Astrocyte (in vitro differentiated cells and primary cell): Measurements from ENCODE around the gene FAM210B. TPM values are rescaled to one million over a fixed set of nuclear protein-coding genes. Genes with fewer than 3 reads are reported as not detected.
"Not testable (repeated sequence)": the region's sequence is repeated elsewhere in the genome, so short reads cannot be mapped to it uniquely, and the experiment has no call there.

Experiments
- DNase-seq: peaks from one replicate; pipeline ENCODE4 v3.0.0-alpha.2; 2010; ENCODE audit warnings: low read depth
- FAIRE-seq: peaks from 2 replicates; lab custom pipeline; 2011; peaks lifted over from hg19 to GRCh38; lab: Jason Lieb, UNC
- H2AFZ ChIP-seq: 2 replicates; pipeline ENCODE4 v1.6.0; 2012; ENCODE audit warnings: low read depth, low read length, inconsistent platforms
- H3K27ac ChIP-seq: 2 replicates; pipeline ENCODE4 v1.5.1; 2011; ENCODE audit warnings: low read depth, low read length, inconsistent platforms
- H3K27me3 ChIP-seq: 2 replicates; pipeline ENCODE4 v1.6.0; 2011; ENCODE audit warnings: low read length, inconsistent platforms; ENCODE audit not compliant: insufficient read depth
- H3K36me3 ChIP-seq: 2 replicates; pipeline ENCODE4 v1.5.1; 2011; ENCODE audit warnings: low read length, inconsistent platforms; ENCODE audit not compliant: insufficient read depth
- H3K4me1 ChIP-seq: 2 replicates; pipeline ENCODE4 v1.5.1; 2011; ENCODE audit warnings: low read length, inconsistent platforms; ENCODE audit not compliant: insufficient read depth
- H3K4me2 ChIP-seq: 2 replicates; pipeline ENCODE4 v1.6.0; 2012; ENCODE audit warnings: low read length, inconsistent platforms
- H3K4me3 ChIP-seq: 2 replicates; pipeline ENCODE4 v1.5.1; 2011; ENCODE audit warnings: low read depth, mild to moderate bottlenecking, low read length, inconsistent platforms; ENCODE audit not compliant: insufficient read depth
- H3K79me2 ChIP-seq: 2 replicates; pipeline ENCODE4 v1.6.0; 2012; ENCODE audit warnings: mild to moderate bottlenecking, low read length, inconsistent platforms; ENCODE audit not compliant: insufficient read depth
- H3K9ac ChIP-seq: 2 replicates; pipeline ENCODE4 v1.6.0; 2012; ENCODE audit warnings: mild to moderate bottlenecking, low read length, inconsistent platforms
- H3K9me3 ChIP-seq: 2 replicates; pipeline ENCODE4 v1.5.1; 2012; ENCODE audit warnings: low read depth, mild to moderate bottlenecking, low read length, inconsistent platforms; ENCODE audit not compliant: insufficient read depth
- H4K20me1 ChIP-seq: 2 replicates; pipeline ENCODE4 v1.6.0; 2012; ENCODE audit warnings: low read length, inconsistent platforms; ENCODE audit not compliant: insufficient read depth
- H3K27ac Mint-ChIP-seq: one replicate; pipeline ENCODE4 v1.8.0; 2021; ENCODE audit warnings: mild to moderate bottlenecking, mixed read lengths; ENCODE audit not compliant: unreplicated experiment
- H3K27me3 Mint-ChIP-seq: one replicate; pipeline ENCODE4 v1.8.0; 2021; ENCODE audit warnings: low read depth, mixed read lengths; ENCODE audit not compliant: unreplicated experiment
- H3K36me3 Mint-ChIP-seq: one replicate; pipeline ENCODE4 v1.8.0; 2021; ENCODE audit warnings: low read depth, mixed read lengths; ENCODE audit not compliant: unreplicated experiment
- H3K4me1 Mint-ChIP-seq: one replicate; pipeline ENCODE4 v1.8.0; 2021; ENCODE audit warnings: low read depth, mixed read lengths; ENCODE audit not compliant: unreplicated experiment
- H3K4me3 Mint-ChIP-seq: one replicate; pipeline ENCODE4 v1.8.0; 2021; ENCODE audit warnings: mild to moderate bottlenecking, moderate library complexity, mixed read lengths; ENCODE audit not compliant: unreplicated experiment
- H3K9me3 Mint-ChIP-seq: one replicate; pipeline ENCODE4 v1.8.0; 2021; ENCODE audit warnings: mild to moderate bottlenecking, mixed read lengths; ENCODE audit not compliant: unreplicated experiment
- CTCF ChIP-seq: IDR thresholded peaks from 2 replicates; pipeline ENCODE4 v1.5.1; 2011; ENCODE audit warnings: low read depth, mild to moderate bottlenecking, inconsistent platforms, low read length, moderate library complexity; ENCODE audit not compliant: insufficient read depth
- EZH2 ChIP-seq: IDR thresholded peaks from 2 replicates; pipeline ENCODE4 v1.6.1; 2012; ENCODE audit warnings: mild to moderate bottlenecking, low read length, inconsistent platforms; ENCODE audit not compliant: insufficient read depth
- total RNA-seq: library from RNA; stranded (reverse); gene quantifications from 2 replicates; pipeline ENCODE4 v1.2.1, GENCODE V29; 2021

The FAM210B gene
- total RNA-seq, 1 donor from 2014 or later, result 46.3 TPM

DNA sequence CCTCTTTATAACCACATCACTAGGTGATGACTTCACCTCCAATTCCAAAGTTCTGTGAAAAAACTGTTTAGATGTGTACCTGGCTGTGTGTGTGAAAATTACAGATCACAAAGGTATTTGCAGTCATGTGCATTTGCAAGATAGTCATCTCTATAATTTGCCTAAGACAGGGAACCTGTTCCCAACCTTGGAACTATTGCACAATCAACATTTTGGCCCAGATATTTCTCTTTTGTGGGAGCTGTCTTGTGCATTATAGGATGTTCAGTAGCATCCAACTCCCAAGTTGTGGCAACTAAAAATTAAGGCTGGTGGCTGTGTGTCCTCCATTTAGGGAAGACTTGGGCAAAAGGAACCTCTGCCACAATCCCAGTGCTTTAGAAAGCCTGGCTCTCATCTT is 34.0 kb upstream of the FAM210B start:
- Histone ChIP-seq H3K9me3 (no peaks in the 10 kb centered on the region), H3K27me3 (no peaks in the 10 kb centered on the region), H3K79me2 (no peaks in the 10 kb centered on the region), H3K36me3 (no peaks in the 10 kb centered on the region), H2AFZ (no peak overlapping the region), H3K4me1 (no peaks in the 10 kb centered on the region), H3K4me2 (no peak overlapping the region), H3K4me3 (no peak overlapping the region), H4K20me1 (no peaks in the 10 kb centered on the region), H3K9ac (no peak overlapping the region), H3K27ac (no peak overlapping the region)
- FAIRE-seq (no peak), DNase-seq (no peak)
- Mint-ChIP-seq H3K9me3 (peaks cover 4% of the 10 kb centered on the region), H3K4me1 (no peaks in the 10 kb centered on the region), H3K4me3 (no peak overlapping the region), H3K27me3 (peaks cover 2% of the 10 kb centered on the region), H3K27ac (no peak overlapping the region), H3K36me3 (no peaks in the 10 kb centered on the region)
- no peak for TF ChIP-seq CTCF
- TF ChIP-seq EZH2, result no peak

DNA sequence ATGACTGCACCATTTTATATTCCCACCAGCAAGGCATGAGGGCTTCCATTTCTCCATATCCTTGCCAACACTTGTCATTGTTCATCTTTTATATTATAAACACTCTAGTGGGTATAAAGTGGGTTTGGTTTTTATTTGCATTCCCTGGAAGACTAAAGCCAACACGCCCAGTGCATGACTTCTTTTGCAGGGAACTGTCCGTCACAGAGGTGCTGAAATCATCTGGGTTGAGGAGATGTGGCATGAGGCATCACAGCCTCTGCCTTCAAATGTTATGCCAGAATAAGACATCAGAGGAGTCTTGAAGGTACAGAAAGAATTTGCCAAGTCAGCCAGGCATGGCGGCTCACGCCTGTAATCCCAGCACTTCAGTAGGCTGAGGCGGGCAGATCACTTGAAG is 29.9 kb upstream of the FAM210B start:
- H3K27ac ChIP-seq, result no peak overlapping the region
- no peaks in the 10 kb centered on the region for H3K4me1 ChIP-seq
- no peaks in the 10 kb centered on the region for H3K27me3 ChIP-seq
- no peaks in the 10 kb centered on the region for H3K9me3 ChIP-seq
- TF ChIP-seq CTCF, result no peak
- TF ChIP-seq EZH2, result no peak
- Mint-ChIP-seq H3K4me1 (no peaks in the 10 kb centered on the region), H3K4me3 (no peak overlapping the region), H3K9me3 (peaks cover 6% of the 10 kb centered on the region), H3K27ac (no peak overlapping the region), H3K27me3 (no peaks in the 10 kb centered on the region), H3K36me3 (no peaks in the 10 kb centered on the region)
- H3K36me3 ChIP-seq, result no peaks in the 10 kb centered on the region
- no peak overlapping the region for H3K4me2 ChIP-seq
- no peak overlapping the region for H2AFZ ChIP-seq
- DNase-seq (no peak), FAIRE-seq (no peak)
- no peak overlapping the region for H3K9ac ChIP-seq
- no peak overlapping the region for H3K4me3 ChIP-seq
- H3K79me2 ChIP-seq, result no peaks in the 10 kb centered on the region
- no peaks in the 10 kb centered on the region for H4K20me1 ChIP-seq

DNA sequence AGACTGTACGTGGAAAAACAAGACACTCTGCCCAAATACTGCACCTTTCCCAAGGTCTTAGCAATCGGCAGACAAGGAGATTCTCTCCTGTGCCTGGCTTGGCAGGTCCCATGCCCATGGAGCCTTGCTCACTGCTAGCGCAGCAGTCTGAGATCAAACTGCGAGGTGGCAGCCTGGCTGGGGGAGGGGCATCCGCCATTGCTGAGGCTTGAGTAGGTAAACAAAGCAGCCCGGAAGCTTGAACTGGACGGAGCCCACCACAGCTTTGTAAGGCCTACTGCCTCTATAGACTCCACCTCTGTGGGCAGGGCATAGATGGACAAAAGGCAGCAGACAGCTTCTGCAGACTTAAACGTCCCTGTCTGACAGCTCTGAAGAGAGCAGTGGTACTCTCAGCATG is 22.1 kb upstream of the FAM210B start:
- not testable (repeated sequence) for H3K27ac ChIP-seq, H3K4me3 Mint-ChIP-seq, H3K27me3 ChIP-seq, H3K79me2 ChIP-seq, H3K9me3 Mint-ChIP-seq, H2AFZ ChIP-seq, H4K20me1 ChIP-seq, DNase-seq, H3K27ac Mint-ChIP-seq, H3K4me1 Mint-ChIP-seq, H3K36me3 ChIP-seq, H3K36me3 Mint-ChIP-seq, H3K9me3 ChIP-seq, H3K9ac ChIP-seq, H3K4me1 ChIP-seq, FAIRE-seq, H3K4me3 ChIP-seq, H3K4me2 ChIP-seq
- peaks cover 23% of the 10 kb centered on the region for H3K27me3 Mint-ChIP-seq
